Measurements from ENCODE around the gene CXXC1.

- no peak for TF ChIP-seq CTCF (IDR thresholded peaks at IDR 0.05)
- TF ChIP-seq POLR2A (IDR thresholded peaks at IDR 0.05): no peak
Measured at GRCh38 chr18:50286391-50287027, 983 bp downstream of the CXXC1 start.

All from Peyer's patch (tissue), 4 donors.